Astrocyte (in vitro differentiated cells and primary cell): ENCODE measurements around the gene HES6. TPM values are rescaled to one million over a fixed set of nuclear protein-coding genes. Genes with fewer than 3 reads are reported as not detected.

Source experiments
- DNase-seq: peaks from one replicate; pipeline ENCODE4 v3.0.0-alpha.2; 2010; ENCODE audit warnings: low read depth
- FAIRE-seq: peaks from 2 replicates; lab custom pipeline; 2011; peaks lifted over from hg19 to GRCh38; lab: Jason Lieb, UNC
- H2AFZ ChIP-seq: 2 replicates; pipeline ENCODE4 v1.6.0; 2012; ENCODE audit warnings: low read depth, low read length, inconsistent platforms
- H3K27ac ChIP-seq: 2 replicates; pipeline ENCODE4 v1.5.1; 2011; ENCODE audit warnings: low read depth, low read length, inconsistent platforms
- H3K27me3 ChIP-seq: 2 replicates; pipeline ENCODE4 v1.6.0; 2011; ENCODE audit warnings: low read length, inconsistent platforms; ENCODE audit not compliant: insufficient read depth
- H3K36me3 ChIP-seq: 2 replicates; pipeline ENCODE4 v1.5.1; 2011; ENCODE audit warnings: low read length, inconsistent platforms; ENCODE audit not compliant: insufficient read depth
- H3K4me1 ChIP-seq: 2 replicates; pipeline ENCODE4 v1.5.1; 2011; ENCODE audit warnings: low read length, inconsistent platforms; ENCODE audit not compliant: insufficient read depth
- H3K4me2 ChIP-seq: 2 replicates; pipeline ENCODE4 v1.6.0; 2012; ENCODE audit warnings: low read length, inconsistent platforms
- H3K4me3 ChIP-seq: 2 replicates; pipeline ENCODE4 v1.5.1; 2011; ENCODE audit warnings: low read depth, mild to moderate bottlenecking, low read length, inconsistent platforms; ENCODE audit not compliant: insufficient read depth
- H3K79me2 ChIP-seq: 2 replicates; pipeline ENCODE4 v1.6.0; 2012; ENCODE audit warnings: mild to moderate bottlenecking, low read length, inconsistent platforms; ENCODE audit not compliant: insufficient read depth
- H3K9ac ChIP-seq: 2 replicates; pipeline ENCODE4 v1.6.0; 2012; ENCODE audit warnings: mild to moderate bottlenecking, low read length, inconsistent platforms
- H3K9me3 ChIP-seq: 2 replicates; pipeline ENCODE4 v1.5.1; 2012; ENCODE audit warnings: low read depth, mild to moderate bottlenecking, low read length, inconsistent platforms; ENCODE audit not compliant: insufficient read depth
- H4K20me1 ChIP-seq: 2 replicates; pipeline ENCODE4 v1.6.0; 2012; ENCODE audit warnings: low read length, inconsistent platforms; ENCODE audit not compliant: insufficient read depth
- H3K27ac Mint-ChIP-seq: one replicate; pipeline ENCODE4 v1.8.0; 2021; ENCODE audit warnings: mild to moderate bottlenecking, mixed read lengths; ENCODE audit not compliant: unreplicated experiment
- H3K27me3 Mint-ChIP-seq: one replicate; pipeline ENCODE4 v1.8.0; 2021; ENCODE audit warnings: low read depth, mixed read lengths; ENCODE audit not compliant: unreplicated experiment
- H3K36me3 Mint-ChIP-seq: one replicate; pipeline ENCODE4 v1.8.0; 2021; ENCODE audit warnings: low read depth, mixed read lengths; ENCODE audit not compliant: unreplicated experiment
- H3K4me1 Mint-ChIP-seq: one replicate; pipeline ENCODE4 v1.8.0; 2021; ENCODE audit warnings: low read depth, mixed read lengths; ENCODE audit not compliant: unreplicated experiment
- H3K4me3 Mint-ChIP-seq: one replicate; pipeline ENCODE4 v1.8.0; 2021; ENCODE audit warnings: mild to moderate bottlenecking, moderate library complexity, mixed read lengths; ENCODE audit not compliant: unreplicated experiment
- H3K9me3 Mint-ChIP-seq: one replicate; pipeline ENCODE4 v1.8.0; 2021; ENCODE audit warnings: mild to moderate bottlenecking, mixed read lengths; ENCODE audit not compliant: unreplicated experiment
- EZH2 ChIP-seq: IDR thresholded peaks from 2 replicates; pipeline ENCODE4 v1.6.1; 2012; ENCODE audit warnings: mild to moderate bottlenecking, low read length, inconsistent platforms; ENCODE audit not compliant: insufficient read depth
- total RNA-seq: library from RNA; stranded (reverse); gene quantifications from 2 replicates; pipeline ENCODE4 v1.2.1, GENCODE V29; 2021
- TF ChIP-seq, protein P1 (sequence below): IDR thresholded peaks from 2 replicates; pipeline ENCODE4 v1.5.1; 2011; ENCODE audit warnings: low read depth, mild to moderate bottlenecking, inconsistent platforms, low read length, moderate library complexity; ENCODE audit not compliant: insufficient read depth

Gene HES6
- total RNA-seq, 1 donor from 2014 or later = 3.0 TPM

DNA sequence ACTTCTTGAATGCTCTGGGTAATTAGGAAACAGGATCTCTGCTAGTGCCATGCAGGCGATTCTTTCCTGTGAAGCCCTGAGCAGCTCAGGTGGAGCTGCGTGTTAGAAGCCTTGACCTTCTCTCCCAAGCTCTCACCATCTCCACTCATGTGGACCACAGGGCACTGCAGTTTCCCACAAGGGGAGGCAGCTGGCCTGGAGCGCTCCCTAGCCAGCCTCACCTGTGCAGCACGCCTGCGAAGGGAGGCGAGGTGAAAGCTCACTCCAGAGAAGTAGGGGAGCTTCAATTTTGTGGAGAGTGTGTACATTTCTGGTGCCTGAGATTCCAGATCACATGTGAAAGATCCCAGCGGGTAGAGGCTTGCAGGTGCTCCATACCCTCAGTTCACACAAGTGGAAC is 11.1 kb upstream of the HES6 start:
- Histone ChIP-seq H3K9ac (no peak overlapping the region), H3K36me3 (no peaks in the 10 kb centered on the region), H3K27ac (no peak overlapping the region), H3K9me3 (no peaks in the 10 kb centered on the region), H3K4me2 (no peak overlapping the region), H3K4me3 (no peak overlapping the region), H3K79me2 (no peaks in the 10 kb centered on the region), H4K20me1 (no peaks in the 10 kb centered on the region), H3K27me3 (no peaks in the 10 kb centered on the region), H3K4me1 (no peaks in the 10 kb centered on the region), H2AFZ (no peak overlapping the region)
- H3K9me3 Mint-ChIP-seq = no peaks in the 10 kb centered on the region
- no peaks in the 10 kb centered on the region for H3K4me1 Mint-ChIP-seq
- no peak overlapping the region for H3K4me3 Mint-ChIP-seq
- TF ChIP-seq EZH2 = no peak
- TF ChIP-seq, protein P1, sequence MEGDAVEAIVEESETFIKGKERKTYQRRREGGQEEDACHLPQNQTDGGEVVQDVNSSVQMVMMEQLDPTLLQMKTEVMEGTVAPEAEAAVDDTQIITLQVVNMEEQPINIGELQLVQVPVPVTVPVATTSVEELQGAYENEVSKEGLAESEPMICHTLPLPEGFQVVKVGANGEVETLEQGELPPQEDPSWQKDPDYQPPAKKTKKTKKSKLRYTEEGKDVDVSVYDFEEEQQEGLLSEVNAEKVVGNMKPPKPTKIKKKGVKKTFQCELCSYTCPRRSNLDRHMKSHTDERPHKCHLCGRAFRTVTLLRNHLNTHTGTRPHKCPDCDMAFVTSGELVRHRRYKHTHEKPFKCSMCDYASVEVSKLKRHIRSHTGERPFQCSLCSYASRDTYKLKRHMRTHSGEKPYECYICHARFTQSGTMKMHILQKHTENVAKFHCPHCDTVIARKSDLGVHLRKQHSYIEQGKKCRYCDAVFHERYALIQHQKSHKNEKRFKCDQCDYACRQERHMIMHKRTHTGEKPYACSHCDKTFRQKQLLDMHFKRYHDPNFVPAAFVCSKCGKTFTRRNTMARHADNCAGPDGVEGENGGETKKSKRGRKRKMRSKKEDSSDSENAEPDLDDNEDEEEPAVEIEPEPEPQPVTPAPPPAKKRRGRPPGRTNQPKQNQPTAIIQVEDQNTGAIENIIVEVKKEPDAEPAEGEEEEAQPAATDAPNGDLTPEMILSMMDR = no peak
- no peak overlapping the region for H3K27ac Mint-ChIP-seq
- DNase-seq (no peak), FAIRE-seq (no peak)
- peaks cover 11% of the 10 kb centered on the region for H3K36me3 Mint-ChIP-seq
- peaks cover 15% of the 10 kb centered on the region for H3K27me3 Mint-ChIP-seq

DNA sequence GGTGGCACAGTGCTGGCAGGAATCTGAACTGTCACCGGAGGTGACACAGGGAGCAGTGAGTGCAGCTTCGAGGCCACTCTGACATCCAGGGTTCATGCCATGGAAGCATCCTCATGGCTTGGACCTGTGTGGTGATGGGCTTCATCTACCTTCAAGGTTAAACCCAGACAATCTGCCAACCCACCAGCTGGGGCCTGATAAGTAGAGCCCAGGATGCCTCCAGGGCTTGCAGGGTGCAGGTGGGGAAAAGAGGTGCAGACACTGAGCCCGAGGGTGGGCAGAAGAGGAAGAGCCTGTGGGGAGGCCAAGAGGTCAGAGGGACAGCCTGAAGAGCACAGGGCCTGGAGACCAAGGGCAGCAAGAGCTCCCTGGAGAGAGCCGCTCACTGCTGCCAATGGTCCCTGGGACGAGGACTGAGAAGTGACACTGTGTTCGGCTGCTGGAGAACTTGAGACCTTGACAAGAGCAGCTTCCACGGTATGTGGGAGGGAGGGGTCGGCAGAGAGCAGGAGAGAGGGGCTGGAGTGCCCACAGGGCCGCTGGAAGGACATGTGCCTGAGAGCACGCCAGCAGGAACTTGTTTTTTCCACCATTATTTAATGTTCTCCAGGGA is 8.1 kb upstream of the HES6 start:
- Mint-ChIP-seq H3K27me3 (peaks cover 11% of the 10 kb centered on the region), H3K36me3 (peaks cover 13% of the 10 kb centered on the region)

More for the DNA sequence above, 8.1 kb upstream of the HES6 start:
- Mint-ChIP-seq H3K27ac (peak overlapping the region; percentile 12), H3K4me3 (no peak overlapping the region), H3K4me1 (no peaks in the 10 kb centered on the region), H3K9me3 (no peaks in the 10 kb centered on the region)
- H3K27me3 ChIP-seq = no peaks in the 10 kb centered on the region
- H3K4me3 ChIP-seq = no peak overlapping the region
- FAIRE-seq (no peak), DNase-seq (no peak)
- H3K9ac ChIP-seq = no peak overlapping the region
- H3K36me3 ChIP-seq = no peaks in the 10 kb centered on the region
- H3K27ac ChIP-seq = no peak overlapping the region
- no peaks in the 10 kb centered on the region for H3K9me3 ChIP-seq
- H2AFZ ChIP-seq = no peak overlapping the region
- no peaks in the 10 kb centered on the region for H4K20me1 ChIP-seq
- H3K4me1 ChIP-seq = no peaks in the 10 kb centered on the region
- no peak overlapping the region for H3K4me2 ChIP-seq
- no peak for TF ChIP-seq EZH2
- TF ChIP-seq, protein P1 = no peak
- no peaks in the 10 kb centered on the region for H3K79me2 ChIP-seq
